Stimulated activated CD4-positive, alpha-beta T cell treated with anti-CD3 and anti-CD28 coated beads, Interleukin-15, amount 100 ng/mL, for 48 hours (primary cell): Measurements from ENCODE around the gene IQCK.
"Not testable (repeated sequence)": the region's sequence is repeated elsewhere in the genome, so short reads cannot be mapped to it uniquely, and the experiment has no call there.

ENCODE experiments used
- DNase-seq, 2 donors: peaks; one replicate each; pipeline ENCODE4 v3.0.0-alpha.2; 2020; ENCODE audit warnings: low read depth in 2 of 2

The IQCK gene

GRCh38 chr16:19699472-19699871 lies 18.6 kb upstream of the IQCK start:
- DNase-seq, result no peak

GRCh38 chr16:19700319-19700781 lies 17.7 kb upstream of the IQCK start:
- no peak for DNase-seq

- no peak for DNase-seq
Measured at GRCh38 chr16:19701091-19701490, 17.0 kb upstream of the IQCK start.

GRCh38 chr16:19703172-19703889 lies 14.7 kb upstream of the IQCK start:
- DNase-seq, result no peak

GRCh38 chr16:19704321-19705145 lies 13.5 kb upstream of the IQCK start:
- DNase-seq, result no peak

- DNase-seq, result no peak
Measured at GRCh38 chr16:19705146-19705501, 12.9 kb upstream of the IQCK start.

- no peak for DNase-seq
Measured at GRCh38 chr16:19705843-19706242, 12.2 kb upstream of the IQCK start.

GRCh38 chr16:19706846-19707245 lies 11.2 kb upstream of the IQCK start:
- DNase-seq, result no peak

- DNase-seq, result no peak
Measured at GRCh38 chr16:19707569-19708295, 10.3 kb upstream of the IQCK start.

- no peak for DNase-seq
Measured at GRCh38 chr16:19708296-19709205, 9.5 kb upstream of the IQCK start.

- no peak for DNase-seq
Measured at GRCh38 chr16:19709381-19710136, 8.5 kb upstream of the IQCK start.

- no peak for DNase-seq
Measured at GRCh38 chr16:19710191-19710908, 7.7 kb upstream of the IQCK start.

GRCh38 chr16:19710991-19711545 lies 7.0 kb upstream of the IQCK start:
- no peak for DNase-seq

- DNase-seq, result no peak
Measured at GRCh38 chr16:19711643-19712042, 6.4 kb upstream of the IQCK start.

- DNase-seq, result no peak
Measured at GRCh38 chr16:19712418-19713058, 5.5 kb upstream of the IQCK start.

GRCh38 chr16:19713697-19714096 lies 4.4 kb upstream of the IQCK start:
- no peak for DNase-seq

GRCh38 chr16:19715566-19715965 lies 2.5 kb upstream of the IQCK start:
- DNase-seq, result no peak

GRCh38 chr16:19716183-19716582 lies 1.9 kb upstream of the IQCK start:
- DNase-seq, result no peak

GRCh38 chr16:19716728-19717127 lies 1.3 kb upstream of the IQCK start:
- DNase-seq, result not testable (repeated sequence)
